ENCODE results near the gene INHA.

INHA gene

GRCh38 chr2:219575566-219576504 is 3.7 kb downstream of the INHA start:
- Histone ChIP-seq H3K79me1 (ENCODE audit: low read depth, low read length) (no peaks in the 10 kb centered on the region), H2AFZ (ENCODE audit: low read length) (peak overlapping the region; percentile 91), H2BK120ac (ENCODE audit: low read depth, low read length) (no peak overlapping the region), H2BK5ac (ENCODE audit: low read length) (no peak overlapping the region), H2BK15ac (ENCODE audit: low read length) (peak overlapping the region; percentile 55), H3K4me2 (ENCODE audit: insufficient read depth, low read length, poor library complexity, severe bottlenecking) (no peak overlapping the region), H2BK12ac (ENCODE audit: low read length) (peak overlapping the region; percentile 92), H3K4ac (ENCODE audit: low read length) (no peak overlapping the region), H3K4me1 (ENCODE audit: control insufficient read depth in 2 of 2, insufficient read depth in 1 of 2, low read depth in 1 of 2, low read length in 2 of 2) (peaks cover 25 to 27% of the 10 kb centered on the region in 2 donors), H3K27me3 (ENCODE audit: control insufficient read depth in 3 of 3, insufficient read depth in 3 of 3, low read depth in 1 of 3, low read length in 3 of 3) (peaks cover 0 to 3% (median 0%) of the 10 kb centered on the region in 3 experiments), H3K9me3 (replicated peaks in 1 of 2; ENCODE audit: control insufficient read depth in 2 of 2, insufficient read depth in 1 of 2, low read depth in 1 of 2, low read length in 2 of 2) (no peaks in the 10 kb centered on the region), H4K91ac (ENCODE audit: low read depth, low read length, poor library complexity) (no peak overlapping the region), H3K4me3 (ENCODE audit: low read length in 2 of 2) (peak overlapping the region in 1 of 2 donors; percentile 9), H3K9ac (ENCODE audit: low read depth, low read length, poor library complexity) (no peak overlapping the region), H3K14ac (ENCODE audit: low read length) (no peak overlapping the region), H4K8ac (ENCODE audit: low read depth, low read length) (no peak overlapping the region), H3K36me3 (replicated peaks in 1 of 2; ENCODE audit: control insufficient read depth in 2 of 2, insufficient read depth in 2 of 2, low read length in 2 of 2) (no peaks in the 10 kb centered on the region), H3K23ac (ENCODE audit: low read depth, low read length, poor library complexity) (no peak overlapping the region), H3K27ac (replicated peaks; ENCODE audit: low read length) (no peak overlapping the region), H3K18ac (ENCODE audit: low read length) (peak overlapping the region; percentile 25), H2AK5ac (ENCODE audit: low read depth, low read length) (peak overlapping the region; percentile 81)
- DNase-seq (ENCODE audit: low spot score), result no peak
- WGBS, 2 donors (ENCODE audit: extremely low coverage in 2 of 2, insufficient read length in 2 of 2, insufficient replicate concordance in 1 of 2), result no CpG with 5 or more reads among the region's 6 CpGs

- H2BK12ac ChIP-seq (ENCODE audit: low read length), result no peak overlapping the region
- H3K36me3 ChIP-seq (replicated peaks in 1 of 2; ENCODE audit: control insufficient read depth in 2 of 2, insufficient read depth in 2 of 2, low read length in 2 of 2), result no peaks in the 10 kb centered on the region
- H2BK5ac ChIP-seq (ENCODE audit: low read length), result no peak overlapping the region
- peak overlapping the region; percentile 6 for H3K23ac ChIP-seq (ENCODE audit: low read depth, low read length, poor library complexity)
- peaks cover 22 to 24% of the 10 kb centered on the region in 2 donors for H3K4me1 ChIP-seq (ENCODE audit: control insufficient read depth in 2 of 2, insufficient read depth in 1 of 2, low read depth in 1 of 2, low read length in 2 of 2)
- H4K91ac ChIP-seq (ENCODE audit: low read depth, low read length, poor library complexity), result peak overlapping the region; percentile 14
- H2BK120ac ChIP-seq (ENCODE audit: low read depth, low read length), result peak overlapping the region; percentile 10
- no peak overlapping the region for H3K14ac ChIP-seq (ENCODE audit: low read length)
- H2BK15ac ChIP-seq (ENCODE audit: low read length), result peak overlapping the region; percentile 2
- H2AFZ ChIP-seq (ENCODE audit: low read length), result peak overlapping the region; percentile 91
- H3K9me3 ChIP-seq (replicated peaks in 1 of 2; ENCODE audit: control insufficient read depth in 2 of 2, insufficient read depth in 1 of 2, low read depth in 1 of 2, low read length in 2 of 2), result no peaks in the 10 kb centered on the region
- WGBS, 2 donors (ENCODE audit: extremely low coverage in 2 of 2, insufficient read length in 2 of 2, insufficient replicate concordance in 1 of 2), result no CpG with 5 or more reads among the region's 15 CpGs
- H2AK5ac ChIP-seq (ENCODE audit: low read depth, low read length), result no peak overlapping the region
- H3K27me3 ChIP-seq (ENCODE audit: control insufficient read depth in 3 of 3, insufficient read depth in 3 of 3, low read depth in 1 of 3, low read length in 3 of 3), result peaks cover 0 to 3% (median 0%) of the 10 kb centered on the region in 3 experiments
- peak overlapping the region; percentile 69 for H3K4me2 ChIP-seq (ENCODE audit: insufficient read depth, low read length, poor library complexity, severe bottlenecking)
- H3K4ac ChIP-seq (ENCODE audit: low read length), result no peak overlapping the region
- H3K27ac ChIP-seq (replicated peaks; ENCODE audit: low read length), result peak overlapping the region; percentile 39
- H4K8ac ChIP-seq (ENCODE audit: low read depth, low read length), result peak overlapping the region; percentile 84
- H3K79me1 ChIP-seq (ENCODE audit: low read depth, low read length), result no peaks in the 10 kb centered on the region
- peak overlapping the region in 1 of 2 donors; percentile 26 for H3K4me3 ChIP-seq (ENCODE audit: low read length in 2 of 2)
- H3K9ac ChIP-seq (ENCODE audit: low read depth, low read length, poor library complexity), result no peak overlapping the region
- H3K18ac ChIP-seq (ENCODE audit: low read length), result peak overlapping the region; percentile 76
- no peak for DNase-seq (ENCODE audit: low spot score)
Observed at GRCh38 chr2:219576505-219577388, 4.6 kb downstream of the INHA start.

- no peak overlapping the region for H3K9ac ChIP-seq (ENCODE audit: low read depth, low read length, poor library complexity)
- H3K79me1 ChIP-seq (ENCODE audit: low read depth, low read length), result no peaks in the 10 kb centered on the region
- H2BK120ac ChIP-seq (ENCODE audit: low read depth, low read length), result no peak overlapping the region
- no peaks in the 10 kb centered on the region for H3K9me3 ChIP-seq (replicated peaks in 1 of 2; ENCODE audit: control insufficient read depth in 2 of 2, insufficient read depth in 1 of 2, low read depth in 1 of 2, low read length in 2 of 2)
- no peak overlapping the region for H2BK12ac ChIP-seq (ENCODE audit: low read length)
- H3K23ac ChIP-seq (ENCODE audit: low read depth, low read length, poor library complexity), result no peak overlapping the region
- no peak overlapping the region for H2BK15ac ChIP-seq (ENCODE audit: low read length)
- no peak overlapping the region for H3K4me3 ChIP-seq (ENCODE audit: low read length in 2 of 2)
- H3K27ac ChIP-seq (replicated peaks; ENCODE audit: low read length), result no peak overlapping the region
- H3K4me1 ChIP-seq (ENCODE audit: control insufficient read depth in 2 of 2, insufficient read depth in 1 of 2, low read depth in 1 of 2, low read length in 2 of 2), result peaks cover 17 to 19% of the 10 kb centered on the region in 2 donors
- H3K14ac ChIP-seq (ENCODE audit: low read length), result no peak overlapping the region
- no peaks in the 10 kb centered on the region for H3K36me3 ChIP-seq (replicated peaks in 1 of 2; ENCODE audit: control insufficient read depth in 2 of 2, insufficient read depth in 2 of 2, low read length in 2 of 2)
- H2AK5ac ChIP-seq (ENCODE audit: low read depth, low read length), result no peak overlapping the region
- H4K8ac ChIP-seq (ENCODE audit: low read depth, low read length), result no peak overlapping the region
- no peak for DNase-seq (ENCODE audit: low spot score)
- no CpG with 5 or more reads among the region's 8 CpGs for WGBS, 2 donors (ENCODE audit: extremely low coverage in 2 of 2, insufficient read length in 2 of 2, insufficient replicate concordance in 1 of 2)
- H4K91ac ChIP-seq (ENCODE audit: low read depth, low read length, poor library complexity), result no peak overlapping the region
- no peak overlapping the region for H3K4me2 ChIP-seq (ENCODE audit: insufficient read depth, low read length, poor library complexity, severe bottlenecking)
- H3K4ac ChIP-seq (ENCODE audit: low read length), result no peak overlapping the region
- H2AFZ ChIP-seq (ENCODE audit: low read length), result peak overlapping the region; percentile 23
- no peak overlapping the region for H3K18ac ChIP-seq (ENCODE audit: low read length)
- peaks cover 0 to 16% (median 0%) of the 10 kb centered on the region in 3 experiments for H3K27me3 ChIP-seq (ENCODE audit: control insufficient read depth in 3 of 3, insufficient read depth in 3 of 3, low read depth in 1 of 3, low read length in 3 of 3)
- no peak overlapping the region for H2BK5ac ChIP-seq (ENCODE audit: low read length)
Observed at GRCh38 chr2:219578811-219579613, 6.9 kb downstream of the INHA start.
